Measurements from ENCODE around the gene KHSRP. TPM values are rescaled to one million over a fixed set of nuclear protein-coding genes. Genes with fewer than 3 reads are reported as not detected.

KHSRP gene
- total and polyA plus RNA-seq, 2 of the 13 experiments (the other 11 are each of a cell fraction or from before 2014, with no cell fraction given): 72.1 to 129 TPM

DNA sequence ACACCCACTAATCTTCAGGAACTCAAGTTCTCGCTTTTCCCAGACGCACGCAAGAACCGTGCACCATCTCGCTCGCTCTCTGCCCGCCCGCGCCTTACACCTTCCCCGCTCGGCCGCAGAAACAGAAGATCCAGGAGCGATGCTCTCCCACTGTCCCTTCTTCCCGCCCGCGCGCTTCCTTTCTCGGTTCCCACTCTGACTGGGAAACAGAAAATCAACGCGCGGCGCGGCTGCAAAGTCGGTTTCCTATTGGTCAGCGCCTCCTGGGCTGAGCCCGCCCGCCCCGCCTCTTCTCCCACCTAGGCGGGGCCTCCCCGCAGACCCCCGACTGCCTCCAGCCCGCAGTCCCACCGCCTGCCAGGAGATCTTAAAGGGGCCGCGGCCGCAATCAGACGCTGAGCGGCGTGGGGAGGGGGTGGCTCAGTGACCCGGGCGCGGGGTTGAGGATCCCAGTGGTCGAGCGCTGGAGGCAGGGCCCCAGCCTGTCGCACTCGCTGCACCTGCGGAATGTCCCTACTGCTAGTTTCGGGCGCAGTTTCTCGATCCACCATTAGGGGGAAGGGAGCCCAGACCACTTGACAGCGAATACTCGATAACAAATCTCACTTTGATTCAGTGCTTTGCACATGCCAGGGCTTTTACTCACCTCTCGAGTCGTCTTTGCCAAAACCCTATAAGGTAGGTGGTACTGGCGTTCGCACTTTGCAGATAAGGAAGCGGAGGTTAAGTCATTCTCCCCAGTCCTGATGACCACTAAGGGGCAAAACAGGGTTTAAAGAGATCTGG is 35.7 kb upstream of the KHSRP start (continued):
- TF ChIP-seq, protein P1, sequence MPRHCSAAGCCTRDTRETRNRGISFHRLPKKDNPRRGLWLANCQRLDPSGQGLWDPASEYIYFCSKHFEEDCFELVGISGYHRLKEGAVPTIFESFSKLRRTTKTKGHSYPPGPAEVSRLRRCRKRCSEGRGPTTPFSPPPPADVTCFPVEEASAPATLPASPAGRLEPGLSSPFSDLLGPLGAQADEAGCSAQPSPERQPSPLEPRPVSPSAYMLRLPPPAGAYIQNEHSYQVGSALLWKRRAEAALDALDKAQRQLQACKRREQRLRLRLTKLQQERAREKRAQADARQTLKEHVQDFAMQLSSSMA (CRISPR knock-in tag; IDR thresholded peaks at IDR 0.05): 0 out of 2 replicates have a peak, but pooled peaks have one; percentile 58
- no peak for TF ChIP-seq MLLT10 (CRISPR knock-in tag; IDR thresholded peaks at IDR 0.05)
- peak; percentile 68 for TF ChIP-seq GATAD1 (CRISPR knock-in tag; IDR thresholded peaks at IDR 0.05)
- no peak for TF ChIP-seq FOXA1 (IDR thresholded peaks at IDR 0.05)
- TF ChIP-seq FOXA1 (CRISPR knock-in tag; IDR thresholded peaks at IDR 0.05): no peak
- TF ChIP-seq, protein P2, sequence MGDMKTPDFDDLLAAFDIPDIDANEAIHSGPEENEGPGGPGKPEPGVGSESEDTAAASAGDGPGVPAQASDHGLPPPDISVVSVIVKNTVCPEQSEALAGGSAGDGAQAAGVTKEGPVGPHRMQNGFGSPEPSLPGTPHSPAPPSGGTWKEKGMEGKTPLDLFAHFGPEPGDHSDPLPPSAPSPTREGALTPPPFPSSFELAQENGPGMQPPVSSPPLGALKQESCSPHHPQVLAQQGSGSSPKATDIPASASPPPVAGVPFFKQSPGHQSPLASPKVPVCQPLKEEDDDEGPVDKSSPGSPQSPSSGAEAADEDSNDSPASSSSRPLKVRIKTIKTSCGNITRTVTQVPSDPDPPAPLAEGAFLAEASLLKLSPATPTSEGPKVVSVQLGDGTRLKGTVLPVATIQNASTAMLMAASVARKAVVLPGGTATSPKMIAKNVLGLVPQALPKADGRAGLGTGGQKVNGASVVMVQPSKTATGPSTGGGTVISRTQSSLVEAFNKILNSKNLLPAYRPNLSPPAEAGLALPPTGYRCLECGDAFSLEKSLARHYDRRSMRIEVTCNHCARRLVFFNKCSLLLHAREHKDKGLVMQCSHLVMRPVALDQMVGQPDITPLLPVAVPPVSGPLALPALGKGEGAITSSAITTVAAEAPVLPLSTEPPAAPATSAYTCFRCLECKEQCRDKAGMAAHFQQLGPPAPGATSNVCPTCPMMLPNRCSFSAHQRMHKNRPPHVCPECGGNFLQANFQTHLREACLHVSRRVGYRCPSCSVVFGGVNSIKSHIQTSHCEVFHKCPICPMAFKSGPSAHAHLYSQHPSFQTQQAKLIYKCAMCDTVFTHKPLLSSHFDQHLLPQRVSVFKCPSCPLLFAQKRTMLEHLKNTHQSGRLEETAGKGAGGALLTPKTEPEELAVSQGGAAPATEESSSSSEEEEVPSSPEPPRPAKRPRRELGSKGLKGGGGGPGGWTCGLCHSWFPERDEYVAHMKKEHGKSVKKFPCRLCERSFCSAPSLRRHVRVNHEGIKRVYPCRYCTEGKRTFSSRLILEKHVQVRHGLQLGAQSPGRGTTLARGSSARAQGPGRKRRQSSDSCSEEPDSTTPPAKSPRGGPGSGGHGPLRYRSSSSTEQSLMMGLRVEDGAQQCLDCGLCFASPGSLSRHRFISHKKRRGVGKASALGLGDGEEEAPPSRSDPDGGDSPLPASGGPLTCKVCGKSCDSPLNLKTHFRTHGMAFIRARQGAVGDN (CRISPR knock-in tag; IDR thresholded peaks at IDR 0.05): peak; percentile 71
- TF ChIP-seq, protein P3, sequence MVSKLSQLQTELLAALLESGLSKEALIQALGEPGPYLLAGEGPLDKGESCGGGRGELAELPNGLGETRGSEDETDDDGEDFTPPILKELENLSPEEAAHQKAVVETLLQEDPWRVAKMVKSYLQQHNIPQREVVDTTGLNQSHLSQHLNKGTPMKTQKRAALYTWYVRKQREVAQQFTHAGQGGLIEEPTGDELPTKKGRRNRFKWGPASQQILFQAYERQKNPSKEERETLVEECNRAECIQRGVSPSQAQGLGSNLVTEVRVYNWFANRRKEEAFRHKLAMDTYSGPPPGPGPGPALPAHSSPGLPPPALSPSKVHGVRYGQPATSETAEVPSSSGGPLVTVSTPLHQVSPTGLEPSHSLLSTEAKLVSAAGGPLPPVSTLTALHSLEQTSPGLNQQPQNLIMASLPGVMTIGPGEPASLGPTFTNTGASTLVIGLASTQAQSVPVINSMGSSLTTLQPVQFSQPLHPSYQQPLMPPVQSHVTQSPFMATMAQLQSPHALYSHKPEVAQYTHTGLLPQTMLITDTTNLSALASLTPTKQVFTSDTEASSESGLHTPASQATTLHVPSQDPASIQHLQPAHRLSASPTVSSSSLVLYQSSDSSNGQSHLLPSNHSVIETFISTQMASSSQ (IDR thresholded peaks at IDR 0.05; ENCODE audit: low read depth): no peak
- TF ChIP-seq, protein P3 (CRISPR knock-in tag; IDR thresholded peaks at IDR 0.05; ENCODE audit: borderline replicate concordance): peak; percentile 61; the same call in 1 of the 2 replicates
- TF ChIP-seq, protein P4, sequence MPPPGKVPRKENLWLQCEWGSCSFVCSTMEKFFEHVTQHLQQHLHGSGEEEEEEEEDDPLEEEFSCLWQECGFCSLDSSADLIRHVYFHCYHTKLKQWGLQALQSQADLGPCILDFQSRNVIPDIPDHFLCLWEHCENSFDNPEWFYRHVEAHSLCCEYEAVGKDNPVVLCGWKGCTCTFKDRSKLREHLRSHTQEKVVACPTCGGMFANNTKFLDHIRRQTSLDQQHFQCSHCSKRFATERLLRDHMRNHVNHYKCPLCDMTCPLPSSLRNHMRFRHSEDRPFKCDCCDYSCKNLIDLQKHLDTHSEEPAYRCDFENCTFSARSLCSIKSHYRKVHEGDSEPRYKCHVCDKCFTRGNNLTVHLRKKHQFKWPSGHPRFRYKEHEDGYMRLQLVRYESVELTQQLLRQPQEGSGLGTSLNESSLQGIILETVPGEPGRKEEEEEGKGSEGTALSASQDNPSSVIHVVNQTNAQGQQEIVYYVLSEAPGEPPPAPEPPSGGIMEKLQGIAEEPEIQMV (CRISPR knock-in tag; IDR thresholded peaks at IDR 0.05; ENCODE audit: low read depth): 0 out of 2 replicates have a peak, but pooled peaks have one; percentile 62
- TF ChIP-seq, protein P5, sequence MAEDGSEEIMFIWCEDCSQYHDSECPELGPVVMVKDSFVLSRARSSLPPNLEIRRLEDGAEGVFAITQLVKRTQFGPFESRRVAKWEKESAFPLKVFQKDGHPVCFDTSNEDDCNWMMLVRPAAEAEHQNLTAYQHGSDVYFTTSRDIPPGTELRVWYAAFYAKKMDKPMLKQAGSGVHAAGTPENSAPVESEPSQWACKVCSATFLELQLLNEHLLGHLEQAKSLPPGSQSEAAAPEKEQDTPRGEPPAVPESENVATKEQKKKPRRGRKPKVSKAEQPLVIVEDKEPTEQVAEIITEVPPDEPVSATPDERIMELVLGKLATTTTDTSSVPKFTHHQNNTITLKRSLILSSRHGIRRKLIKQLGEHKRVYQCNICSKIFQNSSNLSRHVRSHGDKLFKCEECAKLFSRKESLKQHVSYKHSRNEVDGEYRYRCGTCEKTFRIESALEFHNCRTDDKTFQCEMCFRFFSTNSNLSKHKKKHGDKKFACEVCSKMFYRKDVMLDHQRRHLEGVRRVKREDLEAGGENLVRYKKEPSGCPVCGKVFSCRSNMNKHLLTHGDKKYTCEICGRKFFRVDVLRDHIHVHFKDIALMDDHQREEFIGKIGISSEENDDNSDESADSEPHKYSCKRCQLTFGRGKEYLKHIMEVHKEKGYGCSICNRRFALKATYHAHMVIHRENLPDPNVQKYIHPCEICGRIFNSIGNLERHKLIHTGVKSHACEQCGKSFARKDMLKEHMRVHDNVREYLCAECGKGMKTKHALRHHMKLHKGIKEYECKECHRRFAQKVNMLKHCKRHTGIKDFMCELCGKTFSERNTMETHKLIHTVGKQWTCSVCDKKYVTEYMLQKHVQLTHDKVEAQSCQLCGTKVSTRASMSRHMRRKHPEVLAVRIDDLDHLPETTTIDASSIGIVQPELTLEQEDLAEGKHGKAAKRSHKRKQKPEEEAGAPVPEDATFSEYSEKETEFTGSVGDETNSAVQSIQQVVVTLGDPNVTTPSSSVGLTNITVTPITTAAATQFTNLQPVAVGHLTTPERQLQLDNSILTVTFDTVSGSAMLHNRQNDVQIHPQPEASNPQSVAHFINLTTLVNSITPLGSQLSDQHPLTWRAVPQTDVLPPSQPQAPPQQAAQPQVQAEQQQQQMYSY (CRISPR knock-in tag; IDR thresholded peaks at IDR 0.05): no peak
- peak; percentile 87 for TF ChIP-seq U2AF1 (optimal IDR thresholded peaks at IDR 0.05; ENCODE audit: low read depth, low read length)
- TF ChIP-seq ZBTB1 (CRISPR knock-in tag; IDR thresholded peaks at IDR 0.05; ENCODE audit: borderline replicate concordance): no peak
